HG03354 (cell line): ENCODE results near the gene NACC2.

ENCODE experiments used
- ATAC-seq: cut with Tn5 transposase; IDR thresholded peaks from one replicate; pipeline ENCODE4 v1.9.1; 2021; ENCODE audit warnings: mild to moderate bottlenecking; ENCODE audit not compliant: unreplicated experiment, poor library complexity, severe bottlenecking

NACC2 gene

DNA sequence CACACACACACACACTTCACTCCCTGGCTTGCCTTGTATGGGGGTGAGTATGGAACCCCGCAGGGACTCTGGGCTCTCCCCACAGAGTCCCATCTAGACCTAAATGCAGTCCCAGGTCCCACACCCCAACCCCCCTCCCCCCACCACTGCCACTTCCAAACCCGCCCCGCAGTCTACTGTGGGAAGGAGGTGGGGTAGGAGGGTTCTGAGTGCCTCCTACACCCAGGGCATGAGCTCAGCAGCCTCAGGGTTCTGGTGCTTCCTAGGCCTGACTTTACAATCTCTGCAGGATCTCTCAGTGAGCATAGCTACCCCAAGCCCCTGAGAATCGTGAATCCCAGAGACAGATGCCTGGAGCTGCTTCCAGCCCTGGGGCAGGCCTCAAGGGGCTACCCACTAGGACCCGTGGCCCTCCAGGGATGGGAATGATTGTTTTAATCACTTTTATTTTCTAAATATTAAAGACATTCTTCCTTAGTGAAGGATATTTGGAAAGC, 1.5 kb upstream of the NACC2 start:
- no peak for ATAC-seq

DNA sequence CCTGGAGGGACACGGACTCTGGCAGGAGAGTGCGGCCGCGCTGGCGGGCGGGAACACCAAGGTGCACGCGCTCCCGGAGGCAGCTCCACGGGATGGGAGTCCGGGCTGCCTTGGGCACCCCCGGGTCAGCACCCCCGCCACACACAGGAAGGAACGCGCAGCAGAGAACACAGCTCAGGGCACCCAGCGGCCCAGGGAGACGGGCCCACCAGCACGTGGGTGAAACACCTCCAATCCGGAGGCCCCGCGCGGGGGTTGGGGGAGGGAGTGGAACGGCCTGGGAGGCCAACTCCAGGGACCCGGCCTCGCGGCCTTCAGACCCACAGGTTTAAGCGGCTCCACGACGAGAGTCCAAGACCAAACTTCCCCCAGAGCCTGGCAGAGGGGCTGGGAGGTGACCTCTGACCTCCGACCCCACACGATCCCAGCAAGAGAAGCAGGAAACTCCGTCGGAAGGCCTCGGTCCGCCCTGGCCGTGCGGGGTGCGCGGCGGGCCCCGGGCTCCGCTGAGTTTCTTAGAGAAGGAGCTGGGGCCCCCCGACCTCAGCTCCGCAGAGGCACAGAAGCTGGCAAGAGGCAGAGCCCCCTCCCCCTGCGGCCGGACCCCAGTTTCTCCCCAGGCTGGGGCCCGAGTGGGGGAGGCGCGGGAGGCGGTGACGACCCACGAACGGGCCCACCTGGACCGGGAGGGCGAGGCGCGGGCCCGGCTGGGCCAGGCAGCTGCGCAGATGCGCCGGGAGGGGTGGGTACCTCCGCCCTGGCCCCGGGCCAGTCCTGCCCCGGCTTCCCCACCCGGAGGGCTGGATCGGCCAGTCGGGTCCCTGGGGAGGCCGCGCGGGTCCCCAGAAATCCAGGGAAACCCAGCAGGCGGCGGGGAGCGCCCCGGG, 851 bp downstream of the NACC2 start:
- ATAC-seq: no peak

DNA sequence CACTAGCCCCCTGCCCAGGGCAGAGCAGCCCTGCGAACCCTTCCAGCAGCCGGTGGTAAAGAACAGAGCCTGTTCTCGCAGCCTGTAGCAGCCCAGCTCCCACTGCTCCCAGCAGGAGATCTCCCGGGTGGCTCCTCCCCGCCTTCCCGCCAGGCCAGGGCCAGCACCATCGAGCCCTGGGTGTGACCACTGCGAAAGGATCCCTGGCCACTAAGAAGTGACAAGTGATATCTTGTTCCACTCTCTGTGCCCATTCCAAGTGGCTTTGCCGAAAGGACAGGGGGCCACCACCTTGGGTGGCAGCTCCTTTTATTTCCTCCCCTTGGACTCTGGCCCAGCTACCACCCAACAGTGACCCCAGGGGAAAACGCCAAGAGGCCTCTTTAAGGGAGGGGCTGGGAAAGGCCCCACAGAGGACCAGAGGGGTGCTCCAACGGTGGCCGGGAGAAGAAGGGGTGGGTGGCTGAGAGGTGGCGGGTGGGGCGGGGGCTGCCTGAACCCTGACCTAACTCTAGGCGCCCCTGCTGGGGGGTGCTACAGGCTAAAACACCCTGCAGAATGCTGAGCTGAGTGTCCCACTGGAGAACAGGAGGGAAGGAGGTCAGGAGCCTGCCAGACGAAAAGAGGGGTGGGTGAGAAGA, 1.6 kb downstream of the NACC2 start:
- ATAC-seq: no peak

DNA sequence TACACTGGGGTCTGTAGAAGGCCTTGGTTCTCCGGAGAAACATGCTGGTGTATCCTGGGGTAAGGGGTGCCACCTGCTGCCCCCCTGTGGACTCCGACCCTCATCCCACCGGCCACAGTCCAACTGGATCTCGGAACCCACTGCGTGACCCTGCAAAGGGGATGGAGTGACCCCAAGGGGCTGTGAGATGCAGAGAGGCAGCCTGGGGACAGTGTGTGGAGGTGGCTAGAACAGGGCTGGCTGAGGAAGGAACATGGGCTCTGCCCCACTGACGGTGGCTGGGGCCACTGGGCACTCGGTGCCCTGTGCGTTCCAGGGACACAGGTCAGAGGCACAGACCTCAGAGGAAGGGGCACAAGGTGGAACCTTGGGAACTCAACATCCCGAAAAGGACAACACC, 2.3 kb downstream of the NACC2 start:
- no peak for ATAC-seq

DNA sequence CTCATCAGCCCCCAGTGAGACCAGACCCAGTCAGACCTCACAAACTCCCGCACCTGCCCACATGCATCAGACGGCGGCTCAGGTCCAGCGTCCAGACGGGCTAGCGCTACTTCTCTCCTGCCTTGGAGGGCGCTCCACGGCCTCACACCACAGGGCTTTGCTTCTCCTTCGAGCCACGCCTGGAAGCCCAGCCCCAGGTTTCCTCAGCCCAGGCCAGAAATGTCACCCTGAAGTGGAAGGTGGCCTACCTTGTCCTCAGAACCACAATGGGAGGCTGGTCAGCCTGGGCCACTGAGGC, 2.8 kb downstream of the NACC2 start:
- ATAC-seq: no peak

DNA sequence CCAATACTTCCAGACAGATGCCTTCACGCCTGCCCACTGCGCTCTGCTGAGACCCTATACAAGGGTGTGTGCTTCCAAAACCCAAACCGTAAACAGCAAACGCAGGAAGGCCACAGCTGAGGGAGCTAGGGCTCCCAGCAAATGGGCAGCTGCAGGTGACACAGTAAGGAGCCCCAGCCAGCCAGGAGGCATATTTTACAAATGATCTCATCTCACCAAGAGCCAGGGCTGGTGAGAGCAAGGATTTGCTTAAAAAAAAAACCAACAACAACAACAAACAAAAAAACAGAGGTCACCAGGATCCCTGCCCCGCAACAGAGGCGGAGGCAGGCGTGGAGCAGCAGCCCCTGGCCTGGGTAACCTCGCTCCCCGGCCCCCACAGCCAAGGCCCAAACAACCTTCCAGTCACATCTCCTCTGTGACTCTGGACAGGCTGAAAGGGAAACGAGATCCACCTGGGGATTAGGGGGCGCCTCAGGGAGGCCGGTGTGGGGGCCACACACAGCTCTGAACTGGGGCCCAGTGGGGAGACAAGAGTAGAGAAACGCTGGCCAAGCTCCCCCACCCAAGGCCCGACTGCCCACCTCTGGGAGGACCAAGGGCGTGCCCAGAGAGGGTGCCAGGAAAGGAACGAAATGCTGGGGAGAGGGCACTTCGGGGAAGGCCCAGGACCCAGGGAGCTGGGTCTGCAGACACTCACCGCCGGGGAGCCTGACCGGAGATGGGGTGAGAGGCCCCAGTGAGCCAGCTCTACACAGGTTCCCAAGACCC, 3.3 kb downstream of the NACC2 start:
- no peak for ATAC-seq

DNA sequence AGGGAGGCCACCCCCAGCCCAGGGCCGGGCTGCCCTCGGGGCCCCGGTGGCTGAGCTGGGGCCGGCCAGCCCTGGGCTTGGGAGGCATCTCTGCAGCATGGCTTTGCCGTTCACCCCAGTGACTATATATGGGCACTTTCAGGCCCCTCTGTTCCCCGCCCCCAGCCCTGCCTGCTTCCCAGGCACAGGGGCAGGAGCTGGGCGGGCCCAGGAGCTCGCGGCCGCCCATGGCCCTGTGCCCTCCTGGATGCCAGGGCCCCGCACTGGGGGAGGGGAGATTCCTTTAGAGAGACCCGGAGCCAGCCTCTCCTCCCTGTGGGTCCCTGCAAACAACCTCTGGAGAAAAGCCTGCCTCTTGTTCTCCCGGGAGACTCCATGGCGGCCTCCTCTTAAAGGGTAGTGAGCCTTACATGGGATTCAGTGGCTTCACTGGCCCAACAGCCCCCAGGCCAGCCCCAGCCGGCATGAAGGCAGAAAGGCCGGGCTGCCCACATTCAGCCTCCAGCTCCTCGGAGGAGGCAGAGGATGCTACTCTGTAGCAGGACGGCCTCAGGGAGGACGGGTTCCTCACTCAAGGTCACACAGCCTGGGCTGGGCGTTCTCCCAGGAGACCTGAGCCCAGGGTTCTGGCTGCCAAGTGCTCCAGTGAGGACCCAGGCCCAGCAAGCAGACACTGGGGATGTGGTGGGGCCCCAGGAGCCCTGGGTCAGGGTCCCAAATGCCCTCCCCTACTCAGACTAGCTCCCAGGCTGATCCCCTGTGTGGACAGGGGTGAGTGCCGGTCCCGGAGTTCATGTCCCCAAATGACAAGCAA, 4.1 kb downstream of the NACC2 start:
- ATAC-seq: no peak

DNA sequence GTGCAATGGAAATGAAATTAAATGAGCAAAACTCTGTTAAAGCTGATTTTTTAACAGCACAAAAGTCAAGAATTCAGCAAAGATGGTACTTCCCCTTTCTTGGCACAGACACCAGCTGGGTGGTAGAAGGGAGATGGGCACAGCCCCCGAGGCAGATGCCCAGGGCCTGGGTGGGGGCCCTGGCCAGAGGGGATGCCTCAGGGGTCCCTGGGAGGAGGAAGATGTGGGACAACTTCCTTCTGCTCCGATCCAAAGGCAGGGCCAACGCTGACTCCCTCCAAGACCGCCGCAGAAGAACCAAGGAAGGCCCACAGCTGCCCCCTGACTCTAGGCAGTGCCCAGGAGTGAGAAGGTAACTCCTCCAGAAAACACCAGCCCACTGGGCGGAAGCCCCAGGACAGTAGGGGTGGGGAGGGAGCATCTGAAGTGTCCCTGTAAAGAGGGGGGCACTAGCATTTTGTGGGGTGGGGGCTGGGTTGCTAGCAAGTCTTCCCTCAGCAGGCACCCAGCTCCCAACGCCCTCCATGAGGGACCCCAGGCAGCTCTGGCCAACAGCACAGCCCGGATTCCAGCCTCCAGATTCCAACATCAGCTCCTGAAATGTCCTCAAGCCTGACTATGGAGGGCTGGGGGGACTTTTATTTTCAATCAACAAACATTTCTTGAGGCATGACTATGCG, 4.9 kb downstream of the NACC2 start:
- ATAC-seq: no peak

DNA sequence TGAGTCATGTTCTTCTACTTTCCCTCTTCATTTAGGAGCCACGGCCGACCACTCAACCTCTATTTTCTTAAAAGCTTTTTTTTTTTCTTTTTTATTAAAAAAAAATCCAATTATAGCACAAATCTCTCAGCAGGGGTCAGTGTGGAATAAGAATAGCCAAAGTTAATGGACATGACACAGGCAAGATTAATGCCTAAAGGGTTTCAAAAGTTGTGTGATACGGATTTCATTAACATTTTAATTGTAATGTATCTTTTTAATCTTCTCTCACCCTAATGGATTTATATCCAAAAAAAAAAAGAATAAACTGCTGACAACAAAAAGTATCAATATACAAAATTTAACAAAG, 5.4 kb downstream of the NACC2 start:
- no peak for ATAC-seq

DNA sequence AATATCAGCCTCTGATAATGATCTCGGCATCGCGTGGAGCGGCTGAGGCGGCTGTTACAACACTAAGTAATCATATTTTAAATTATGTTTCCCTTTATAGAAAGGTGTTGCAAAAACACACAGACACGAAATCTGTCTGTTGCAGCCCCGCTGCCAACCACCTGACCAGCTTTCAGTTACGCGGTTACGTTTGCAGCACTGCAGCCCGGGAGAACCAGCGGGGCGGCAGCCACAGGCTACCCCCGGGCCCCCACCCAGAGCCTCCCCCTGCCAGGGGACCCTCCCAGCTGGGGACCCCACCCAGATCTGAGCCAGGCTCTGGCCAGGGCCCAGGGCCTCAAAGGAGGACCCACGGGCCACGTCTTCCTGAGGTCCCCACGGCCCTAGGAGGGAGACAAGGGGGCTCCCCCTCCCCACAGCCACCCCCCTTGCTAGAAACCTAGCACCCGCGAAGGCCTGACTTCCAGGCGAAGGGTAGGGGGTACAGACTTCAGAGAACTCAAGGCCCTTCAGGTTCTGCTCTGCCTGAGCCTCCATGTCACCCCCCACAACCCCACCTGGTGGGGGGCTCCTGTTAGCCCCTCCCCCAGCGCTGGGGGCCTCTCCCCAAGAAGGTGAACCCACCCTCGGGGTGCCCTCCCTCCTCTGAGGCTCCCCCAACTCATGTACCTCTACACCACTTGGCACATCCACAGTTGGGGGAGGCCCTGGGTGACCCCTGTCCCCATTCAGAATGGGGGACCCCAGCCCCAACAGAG, 6.0 kb downstream of the NACC2 start:
- ATAC-seq: no peak

DNA sequence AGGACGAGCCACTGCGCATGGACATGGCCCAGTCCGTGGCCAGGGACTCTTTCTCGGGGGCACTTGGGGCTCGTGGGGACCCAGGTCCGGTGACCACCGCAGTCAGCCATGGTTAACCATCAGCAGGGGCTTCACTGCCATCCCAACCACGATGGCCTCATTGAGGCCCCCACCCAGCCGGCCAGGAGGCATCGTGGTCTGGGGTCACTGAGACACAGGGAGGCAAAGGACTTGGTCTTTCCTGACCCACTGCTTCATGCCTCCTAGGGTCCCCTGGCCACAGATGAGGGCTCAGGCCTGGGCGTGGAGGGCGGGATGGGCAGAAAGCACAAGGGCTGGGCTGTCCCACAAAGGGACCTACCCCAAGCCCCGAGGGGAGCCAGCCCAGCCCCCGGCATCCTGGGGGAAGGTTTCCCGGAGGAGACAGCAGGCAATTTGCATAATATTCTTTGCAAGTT, 6.6 kb downstream of the NACC2 start:
- ATAC-seq: no peak

DNA sequence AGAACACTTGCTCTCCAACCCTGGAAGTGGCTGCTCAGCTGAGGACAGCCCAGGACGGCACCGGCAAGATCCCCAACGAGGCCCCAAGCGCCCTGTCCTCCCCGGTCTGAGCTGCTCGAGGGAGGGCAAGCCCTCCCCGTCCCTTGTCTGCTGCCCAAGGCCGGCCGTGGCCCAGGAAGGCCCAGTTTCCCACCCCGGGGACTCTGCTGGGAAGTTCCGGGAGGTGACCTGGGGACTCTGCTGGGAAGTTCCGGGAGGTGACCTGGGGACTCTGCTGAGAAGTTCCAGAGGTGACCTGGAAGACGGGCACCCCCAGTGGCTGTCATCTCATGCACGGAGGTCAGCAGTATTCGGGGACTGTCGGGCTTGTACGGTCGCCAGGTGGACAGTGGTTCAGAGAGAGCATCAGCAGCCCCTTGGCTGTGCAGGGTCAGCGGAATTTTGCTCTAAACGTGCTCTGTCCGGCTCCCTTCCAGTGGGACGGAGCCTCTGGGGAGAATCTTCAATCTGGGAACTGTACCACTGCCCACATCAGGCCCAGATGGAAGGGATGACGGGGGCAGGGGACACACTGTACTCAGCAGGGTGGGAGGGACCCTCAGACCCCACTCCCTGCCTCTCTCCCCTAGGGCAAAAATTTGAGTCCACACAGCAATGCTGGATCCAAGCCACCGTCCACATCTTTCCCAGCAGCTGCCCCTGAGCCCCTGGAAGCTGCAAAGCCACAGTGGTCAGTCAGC, 7.2 kb downstream of the NACC2 start:
- no peak for ATAC-seq

DNA sequence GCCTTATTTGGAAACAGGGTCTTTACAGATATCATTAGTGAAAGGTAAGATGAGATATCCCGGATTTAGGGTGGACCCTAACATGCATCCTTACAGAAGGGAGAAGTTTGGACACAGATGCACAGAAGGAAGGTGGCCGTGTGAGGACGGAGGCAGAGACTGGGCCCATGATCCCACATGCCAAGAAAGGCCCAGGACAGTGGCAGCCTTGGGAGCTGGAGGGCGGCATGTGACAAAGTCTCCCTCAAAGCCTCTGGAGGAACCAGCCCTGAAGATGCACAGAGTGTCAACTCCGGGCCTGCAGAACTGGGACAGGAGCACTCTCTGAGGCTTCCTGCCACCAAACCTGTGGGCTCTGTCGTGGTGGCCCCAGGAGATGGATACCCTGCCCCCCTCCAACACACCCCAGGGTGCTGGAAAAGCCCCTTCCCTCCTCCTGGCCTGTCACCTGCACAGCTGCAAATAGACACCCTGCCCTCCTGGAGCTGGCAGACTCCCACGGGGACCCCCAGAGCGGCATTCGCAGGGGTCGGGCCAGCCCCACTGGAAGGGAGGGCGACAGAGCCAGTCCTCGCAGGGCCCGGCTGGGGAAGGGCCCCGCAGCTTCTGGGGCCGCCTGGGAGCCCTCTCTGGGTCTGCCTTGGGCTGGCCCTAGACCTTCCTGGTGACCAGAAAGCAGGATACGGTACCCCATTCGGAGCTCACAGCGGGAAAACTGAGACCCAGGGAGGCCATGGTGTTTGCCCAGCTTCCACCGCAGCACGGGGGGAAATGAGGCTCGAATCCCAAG, 7.9 kb downstream of the NACC2 start:
- ATAC-seq: no peak

DNA sequence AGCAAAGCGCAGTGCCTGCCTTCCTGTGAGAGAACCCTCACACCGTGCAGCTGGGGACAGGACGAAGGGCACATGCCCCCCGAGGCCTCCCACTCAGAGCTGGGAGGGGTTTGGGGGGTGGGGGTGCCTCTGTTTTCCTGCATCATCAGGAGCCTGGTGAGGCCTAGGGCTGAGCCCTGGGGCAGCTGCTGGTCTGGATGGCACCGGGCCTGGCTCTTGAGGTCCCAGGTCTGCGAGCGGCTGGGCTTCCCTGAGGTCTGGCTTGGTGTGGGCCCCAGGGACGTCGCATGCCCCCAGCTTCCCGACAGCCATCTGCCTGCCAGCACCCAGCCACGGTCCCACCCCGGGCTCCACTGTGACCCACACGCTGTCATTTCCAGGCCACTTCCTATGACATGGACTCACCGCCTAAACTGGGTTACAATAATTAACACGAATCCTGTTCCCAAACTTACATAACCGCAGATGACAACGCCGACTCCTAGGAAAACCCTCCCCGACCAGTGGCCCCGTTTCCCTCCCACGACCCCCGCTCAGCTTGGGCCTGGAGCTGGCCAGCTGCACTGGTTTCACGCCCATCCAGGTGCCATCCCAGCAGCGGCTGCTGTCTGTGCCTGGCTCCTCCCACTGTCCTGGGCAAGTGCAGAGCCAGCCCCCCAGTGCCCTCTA, 8.7 kb downstream of the NACC2 start:
- ATAC-seq: no peak

DNA sequence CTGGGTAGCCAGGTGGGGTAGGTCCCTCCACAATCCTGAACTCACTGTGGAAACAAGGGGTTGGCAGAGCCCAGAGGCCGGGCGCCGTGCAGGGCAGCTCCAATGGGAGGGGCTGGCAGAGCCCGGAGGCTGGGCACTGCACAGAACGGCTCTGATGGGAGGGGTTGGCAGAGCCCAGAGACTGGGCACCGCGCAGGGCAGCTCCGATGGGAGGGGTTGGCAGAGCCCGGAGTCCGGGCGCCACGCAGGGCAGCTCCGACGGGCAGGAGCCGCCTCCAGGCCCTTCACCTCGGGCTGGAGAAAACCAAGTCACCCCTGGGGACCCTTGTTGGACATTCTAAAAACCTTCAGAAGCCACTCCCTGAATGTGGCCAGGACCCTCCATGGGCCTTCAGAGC, 9.3 kb downstream of the NACC2 start:
- ATAC-seq: no peak

DNA sequence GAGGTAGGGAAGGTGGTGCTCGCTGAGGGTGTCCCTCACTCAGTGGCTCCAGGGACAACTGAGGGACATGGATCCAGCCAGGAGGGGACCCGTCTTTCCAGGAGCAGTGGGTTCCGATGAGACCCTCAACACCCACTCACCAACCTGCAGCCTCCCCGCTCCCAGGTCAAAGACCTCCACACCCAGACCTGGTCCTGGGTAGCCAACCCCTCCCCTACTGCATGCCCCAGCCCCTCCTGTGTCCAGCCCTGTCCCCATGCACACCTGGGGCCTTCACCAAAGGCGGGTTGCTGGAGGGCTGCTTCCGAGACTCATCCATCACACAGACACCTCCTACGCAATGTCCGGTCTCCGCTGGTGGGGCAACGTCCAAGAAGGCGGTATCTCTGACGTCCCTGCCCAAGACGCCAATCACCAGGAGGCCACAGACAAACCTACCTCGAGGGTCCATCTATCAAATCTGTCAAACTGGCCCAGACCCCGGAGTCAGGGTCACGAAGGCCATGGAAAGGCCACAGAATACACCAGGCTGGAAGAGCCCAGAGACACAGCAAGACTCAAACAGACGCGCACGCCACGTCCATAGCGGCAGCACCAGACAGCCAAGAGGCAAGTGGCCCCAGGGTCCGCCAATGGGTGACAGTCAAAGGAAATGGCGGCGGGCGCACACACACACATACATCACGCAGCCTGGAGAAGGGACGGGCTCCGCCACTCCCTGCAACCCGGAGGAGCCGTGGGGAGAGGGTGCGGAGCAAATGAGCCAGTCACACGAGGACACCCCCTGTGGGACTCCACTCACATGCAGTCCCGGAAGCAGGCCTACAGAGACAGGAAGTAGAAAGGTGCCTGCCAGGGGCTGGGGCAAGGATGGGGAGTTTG, 10.8 kb downstream of the NACC2 start:
- no peak for ATAC-seq
